Measurements from ENCODE around the gene CST4.
"Not testable (repeated sequence)": the region's sequence is repeated elsewhere in the genome, so short reads cannot be mapped to it uniquely, and the experiment has no call there.

Gene CST4

DNA sequence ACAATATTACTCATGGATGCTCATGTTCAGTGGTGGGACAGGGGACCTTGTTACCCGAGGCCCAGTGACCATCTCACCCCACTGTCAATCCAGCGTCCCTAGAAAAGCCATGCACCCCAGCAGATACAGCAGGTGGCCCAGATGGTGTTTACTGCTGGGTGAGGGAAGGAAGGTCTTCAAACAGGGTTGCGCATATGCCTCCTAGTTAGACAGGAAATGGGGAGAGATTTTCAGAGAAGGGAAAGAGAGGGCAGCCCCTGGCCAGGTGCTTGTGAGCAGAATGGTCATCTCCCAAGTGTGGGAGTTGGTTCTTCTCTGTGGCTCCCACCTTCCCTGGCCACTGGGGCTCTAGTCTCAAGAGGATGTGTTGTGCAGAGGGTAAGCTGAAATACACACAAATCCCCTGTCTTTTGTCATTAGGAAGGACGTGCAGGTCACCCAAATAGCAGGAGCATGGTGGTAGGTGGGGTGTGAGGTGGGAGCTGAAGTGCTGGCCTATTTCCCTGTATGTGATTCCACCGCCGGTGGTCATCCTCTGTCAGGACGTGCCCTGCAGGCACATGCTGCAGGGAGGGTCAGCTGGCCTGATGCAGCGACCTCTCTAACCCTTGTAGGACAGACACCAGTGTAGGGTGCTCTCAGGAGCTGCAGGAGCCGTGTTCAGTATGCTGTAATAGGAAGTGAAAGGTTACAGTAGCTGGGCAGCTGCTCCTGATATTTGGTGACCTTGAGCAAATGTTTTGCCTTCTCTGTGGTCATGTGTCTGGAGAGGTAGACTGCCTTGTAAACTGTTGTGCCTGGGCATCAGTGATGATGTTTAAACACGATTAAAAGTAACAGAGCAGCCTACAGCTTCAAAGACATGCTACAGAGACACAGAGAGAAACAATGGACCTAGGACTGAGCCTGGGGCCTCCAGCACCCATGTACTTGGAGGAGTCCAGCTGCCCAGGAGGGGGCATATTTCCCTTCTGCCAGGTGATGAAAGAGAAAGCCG lies 47.9 kb downstream of the CST4 start:
- no peak for DNase-seq (ENCODE audit: low read depth)

DNA sequence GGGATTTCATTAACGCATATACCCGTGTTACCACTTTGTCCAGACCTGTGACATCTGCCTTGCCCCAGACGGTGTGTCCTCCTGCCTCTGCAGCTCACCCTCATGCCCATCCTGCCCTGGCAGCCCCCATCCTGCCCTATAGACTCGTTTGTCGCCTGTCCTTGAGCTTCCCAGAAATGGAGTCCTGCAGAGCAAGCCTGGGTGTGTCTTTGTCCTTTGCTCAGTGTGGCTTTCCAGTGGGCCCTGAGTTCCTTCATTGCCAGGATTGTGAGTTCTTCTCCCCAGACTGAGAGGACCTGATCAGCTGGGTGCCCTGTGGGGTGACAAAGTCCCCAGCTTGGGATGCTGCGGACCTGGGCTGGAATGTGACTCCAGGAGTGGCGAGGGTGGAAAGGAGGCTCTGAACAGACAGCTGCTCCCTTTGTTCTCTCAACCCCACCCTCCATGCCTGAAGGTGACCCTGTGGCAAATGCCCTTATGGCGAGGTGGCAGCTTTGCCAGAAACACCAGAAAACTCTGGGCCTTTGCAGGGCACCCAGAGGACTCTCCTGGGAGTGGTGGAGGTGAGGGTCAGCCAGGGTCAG lies 48.7 kb downstream of the CST4 start:
- no peak for DNase-seq (ENCODE audit: low read depth)

GRCh38 chr20:23639490-23639958 lies 49.3 kb downstream of the CST4 start:
- no peak for DNase-seq (ENCODE audit: low read depth)

GRCh38 chr20:23638309-23638708 lies 50.5 kb downstream of the CST4 start:
- no peak for DNase-seq (ENCODE audit: low read depth)

DNA sequence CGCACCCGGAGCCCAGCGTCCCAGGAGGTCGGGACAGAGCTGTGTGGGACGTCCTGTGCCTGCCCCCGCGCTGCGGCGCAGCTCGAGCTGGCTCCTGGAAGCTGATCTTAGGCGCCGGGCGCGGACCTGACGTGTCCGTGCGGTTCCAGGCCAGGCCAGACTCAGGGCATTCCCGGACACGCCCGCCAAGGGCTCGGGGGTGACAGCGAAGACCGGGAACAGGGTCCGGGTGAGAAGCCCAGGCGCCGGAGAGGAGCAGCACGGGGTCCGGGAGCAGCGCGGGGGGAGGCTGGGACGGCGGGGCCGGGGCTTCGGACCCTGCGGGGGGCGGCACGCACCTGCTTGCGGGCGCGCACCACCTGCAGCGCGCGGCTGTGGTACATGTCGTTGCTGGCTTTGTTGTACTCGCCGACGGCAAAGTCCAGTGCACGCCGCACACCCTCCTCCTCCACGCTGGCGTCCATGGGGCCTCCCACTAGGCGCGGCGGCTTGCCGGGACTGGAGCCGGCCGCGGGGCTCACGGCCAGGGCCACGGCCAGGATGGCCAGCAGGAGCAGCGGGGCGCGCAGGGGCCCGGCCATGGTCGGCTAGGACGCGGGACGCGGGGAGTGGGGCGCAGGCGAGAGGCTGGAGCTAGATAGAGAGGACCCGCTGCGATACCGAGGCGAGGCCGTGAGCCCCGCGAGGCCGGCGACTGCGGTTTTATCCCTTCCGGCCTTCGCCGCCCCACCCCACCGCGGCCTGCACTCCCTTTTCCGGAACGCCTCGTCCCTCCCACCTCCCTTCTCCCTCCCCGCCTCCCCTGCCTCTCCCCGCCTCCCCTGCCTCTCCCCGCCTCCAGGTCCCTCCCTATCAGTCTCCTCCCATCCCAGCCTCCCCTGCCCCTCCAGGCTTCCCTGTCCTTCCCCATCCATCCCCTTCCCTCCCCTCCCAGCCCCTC lies 51.3 kb downstream of the CST4 start, which contains the start of gene CST3:
Gene CST3, minus strand, starts transcription at position 674 of the 940 bp plus-strand sequence. Its CDS starts 93 bp downstream, at position 581.
- DNase-seq (ENCODE audit: low read depth): no peak

GRCh38 chr20:23636908-23637281 lies 51.9 kb downstream of the CST4 start:
- no peak for DNase-seq (ENCODE audit: low read depth)

DNA sequence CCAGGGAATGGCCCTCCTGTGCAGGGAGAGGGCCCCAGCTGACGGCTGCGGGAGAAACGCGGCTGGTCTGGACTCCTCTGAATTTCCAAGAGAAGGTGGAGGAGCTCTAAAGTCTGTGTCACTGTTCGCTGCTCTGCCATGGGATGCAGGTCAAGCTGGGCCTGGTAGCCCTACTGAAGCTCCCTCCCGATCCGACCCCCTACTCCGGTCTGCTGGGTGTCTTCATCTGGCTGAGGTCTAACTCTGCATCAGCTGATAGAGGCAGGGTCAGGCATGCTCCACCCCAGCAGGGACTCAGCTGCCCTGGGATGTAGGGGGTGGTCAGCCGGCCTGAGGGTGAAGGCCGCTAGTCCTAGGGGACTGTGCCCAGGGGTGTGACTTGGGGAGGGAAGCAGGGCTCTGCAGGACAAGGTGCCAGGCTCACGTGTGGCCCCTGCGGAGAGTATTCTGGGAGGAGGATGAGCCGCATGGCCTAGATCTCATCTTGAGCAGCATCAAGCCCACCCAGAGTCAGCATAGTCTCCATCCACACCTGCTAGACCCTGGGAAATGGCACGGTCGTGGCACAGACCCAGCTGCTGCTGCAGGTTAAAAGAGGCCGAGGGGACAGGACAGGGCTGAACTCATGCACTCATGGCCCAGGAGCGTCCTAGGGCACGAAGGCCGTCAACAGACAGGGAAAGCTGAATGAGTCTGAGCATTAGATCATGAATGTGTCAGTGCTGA lies 52.5 kb downstream of the CST4 start:
- no peak for DNase-seq (ENCODE audit: low read depth)

DNA sequence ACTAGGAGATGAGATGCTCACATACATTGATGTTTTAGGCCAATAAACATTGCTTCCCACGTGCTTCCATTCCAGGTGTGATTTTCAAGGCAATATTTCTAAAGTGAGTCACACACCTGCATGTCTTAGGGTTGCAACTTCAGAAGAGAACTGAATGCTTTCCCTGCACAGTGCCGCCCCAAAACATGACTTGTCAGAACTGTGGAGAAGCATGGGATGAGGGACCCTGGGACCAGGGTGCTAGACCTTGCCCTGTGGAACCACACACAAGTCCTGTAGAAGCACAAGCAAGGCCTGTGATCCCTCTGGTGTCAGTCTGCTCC lies 53.1 kb downstream of the CST4 start:
- not testable (repeated sequence) for DNase-seq (ENCODE audit: low read depth)
